ENCODE data around the gene AP2A2. TPM values are rescaled to one million over a fixed set of nuclear protein-coding genes. Genes with fewer than 3 reads are reported as not detected.

The AP2A2 gene
- total RNA-seq, 1 donor from 2014 or later = 58.7 TPM

DNA sequence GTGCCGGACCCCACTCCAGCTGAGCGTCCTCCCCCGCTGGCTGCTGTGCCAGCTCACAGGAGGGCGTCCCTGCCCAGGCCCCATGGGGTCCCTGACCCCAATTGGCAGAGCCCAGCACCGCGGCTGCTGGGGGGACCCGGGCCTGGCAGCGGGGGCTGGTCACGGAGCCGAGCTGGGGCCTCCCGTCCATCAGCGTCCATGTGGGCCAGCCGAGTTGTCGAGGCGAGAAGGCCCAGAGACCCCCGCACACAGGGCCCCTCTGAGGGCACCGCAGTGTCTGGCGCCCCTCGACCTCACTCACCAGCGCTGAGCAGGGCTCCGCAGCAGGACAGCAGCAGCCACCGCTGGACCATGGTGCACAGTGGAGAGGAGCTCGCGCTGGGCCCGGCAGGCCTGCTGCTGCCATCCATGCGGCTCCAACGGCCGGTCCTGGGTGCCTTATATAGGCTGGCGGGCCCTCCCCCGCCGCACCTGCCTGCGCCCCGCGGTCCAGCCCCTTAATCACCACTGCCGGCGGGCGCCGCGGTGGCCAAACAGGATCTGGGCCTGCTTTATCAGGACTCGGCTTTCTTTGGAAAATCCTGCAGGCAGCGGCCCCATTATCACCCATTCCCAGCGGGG lies 110.7 kb downstream of the AP2A2 start, which contains the start of gene MUC6:
MUC6 (minus strand) TSS at position 416 of the 621 bp plus-strand sequence; CDS start at position 353, 63 bp downstream.
- H3K9me3 ChIP-seq = no peaks in the 10 kb centered on the region
- TF ChIP-seq POLR2AphosphoS5 (IDR thresholded peaks at IDR 0.05; ENCODE audit: insufficient read depth in 1 of 2, low read depth in 1 of 2) (no peak), POLR2A (IDR thresholded peaks at IDR 0.05) (no peak)
- TF ChIP-seq, protein P1, sequence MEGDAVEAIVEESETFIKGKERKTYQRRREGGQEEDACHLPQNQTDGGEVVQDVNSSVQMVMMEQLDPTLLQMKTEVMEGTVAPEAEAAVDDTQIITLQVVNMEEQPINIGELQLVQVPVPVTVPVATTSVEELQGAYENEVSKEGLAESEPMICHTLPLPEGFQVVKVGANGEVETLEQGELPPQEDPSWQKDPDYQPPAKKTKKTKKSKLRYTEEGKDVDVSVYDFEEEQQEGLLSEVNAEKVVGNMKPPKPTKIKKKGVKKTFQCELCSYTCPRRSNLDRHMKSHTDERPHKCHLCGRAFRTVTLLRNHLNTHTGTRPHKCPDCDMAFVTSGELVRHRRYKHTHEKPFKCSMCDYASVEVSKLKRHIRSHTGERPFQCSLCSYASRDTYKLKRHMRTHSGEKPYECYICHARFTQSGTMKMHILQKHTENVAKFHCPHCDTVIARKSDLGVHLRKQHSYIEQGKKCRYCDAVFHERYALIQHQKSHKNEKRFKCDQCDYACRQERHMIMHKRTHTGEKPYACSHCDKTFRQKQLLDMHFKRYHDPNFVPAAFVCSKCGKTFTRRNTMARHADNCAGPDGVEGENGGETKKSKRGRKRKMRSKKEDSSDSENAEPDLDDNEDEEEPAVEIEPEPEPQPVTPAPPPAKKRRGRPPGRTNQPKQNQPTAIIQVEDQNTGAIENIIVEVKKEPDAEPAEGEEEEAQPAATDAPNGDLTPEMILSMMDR (IDR thresholded peaks at IDR 0.05) = no peak
- intact Hi-C loops (cut with DNase I) = no loop called here
- no peak for DNase-seq (ENCODE audit: extremely low spot score in 2 of 2)
- H3K4me1 ChIP-seq = no peaks in the 10 kb centered on the region
- H3K27me3 ChIP-seq = no peaks in the 10 kb centered on the region
- H3K36me3 ChIP-seq = no peaks in the 10 kb centered on the region
- no peak within 1 kb of the TSS for H3K27ac ChIP-seq
- H3K4me3 ChIP-seq = no peak within 1 kb of the TSS

DNA sequence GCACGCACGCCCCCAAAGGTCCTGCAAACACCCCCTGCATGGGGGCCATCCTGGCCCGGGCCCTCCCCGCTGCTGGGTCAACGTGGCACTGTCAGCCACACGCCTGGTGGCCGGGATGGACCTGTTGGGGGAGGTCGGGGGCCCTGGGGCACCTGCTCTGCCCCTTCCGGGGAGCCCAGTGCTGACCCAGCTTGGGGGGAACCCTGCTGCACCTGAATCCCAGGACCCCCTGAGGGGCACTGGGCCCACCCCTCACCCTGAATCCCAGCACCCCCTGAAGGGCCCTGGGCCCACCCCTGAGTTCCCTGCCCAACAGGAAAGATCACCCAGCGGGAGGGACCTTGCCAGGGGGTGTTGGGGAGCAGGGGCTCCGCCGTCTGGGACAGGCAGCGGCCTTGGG lies 111.3 kb downstream of the AP2A2 start:
- Histone ChIP-seq H3K27me3 (no peaks in the 10 kb centered on the region), H3K4me3 (no peak overlapping the region), H3K27ac (no peak overlapping the region), H3K4me1 (no peaks in the 10 kb centered on the region), H3K9me3 (no peaks in the 10 kb centered on the region), H3K36me3 (no peaks in the 10 kb centered on the region)
- intact Hi-C loops (cut with DNase I) = no loop called here
- no peak for DNase-seq (ENCODE audit: extremely low spot score in 2 of 2)
- TF ChIP-seq POLR2A (IDR thresholded peaks at IDR 0.05) (no peak), POLR2AphosphoS5 (IDR thresholded peaks at IDR 0.05; ENCODE audit: insufficient read depth in 1 of 2, low read depth in 1 of 2) (no peak)

DNA sequence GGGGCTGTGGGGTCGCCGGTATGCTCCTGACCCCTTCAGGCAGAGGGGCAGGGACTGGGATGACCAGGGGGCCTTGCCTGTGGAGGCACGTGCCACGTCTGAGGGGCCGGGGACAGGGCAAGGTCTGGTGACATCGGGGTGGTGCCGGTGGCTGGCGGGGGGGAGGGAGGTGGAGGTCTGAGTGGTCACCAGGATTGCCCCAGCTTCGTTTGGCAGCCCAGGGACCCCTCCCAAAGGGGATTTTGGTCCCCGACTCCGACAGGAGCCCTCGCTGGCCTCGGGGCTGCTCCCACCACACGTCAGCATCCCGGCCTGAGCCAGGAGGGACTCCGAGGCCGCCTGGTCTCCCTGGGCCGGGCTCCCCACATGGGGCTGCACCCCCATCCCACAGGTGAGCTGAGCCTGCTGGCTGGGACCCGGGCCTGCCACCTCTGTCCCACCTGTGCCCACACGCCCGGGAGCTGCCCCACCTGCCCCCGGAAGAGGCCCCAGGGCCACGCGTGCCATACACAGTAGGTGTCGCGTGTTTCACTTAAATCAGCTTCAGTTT lies 111.9 kb downstream of the AP2A2 start:
- intact Hi-C loops (cut with DNase I) = no loop called here
- no peaks in the 10 kb centered on the region for H3K36me3 ChIP-seq
- H3K9me3 ChIP-seq = no peaks in the 10 kb centered on the region
- H3K4me1 ChIP-seq = no peaks in the 10 kb centered on the region
- no peaks in the 10 kb centered on the region for H3K27me3 ChIP-seq
- H3K27ac ChIP-seq = no peak overlapping the region
- TF ChIP-seq, protein P1 (IDR thresholded peaks at IDR 0.05) = no peak
- no peak for TF ChIP-seq POLR2AphosphoS5 (IDR thresholded peaks at IDR 0.05; ENCODE audit: insufficient read depth in 1 of 2, low read depth in 1 of 2)
- no peak overlapping the region for H3K4me3 ChIP-seq
- DNase-seq (ENCODE audit: extremely low spot score in 2 of 2) = no peak

DNA sequence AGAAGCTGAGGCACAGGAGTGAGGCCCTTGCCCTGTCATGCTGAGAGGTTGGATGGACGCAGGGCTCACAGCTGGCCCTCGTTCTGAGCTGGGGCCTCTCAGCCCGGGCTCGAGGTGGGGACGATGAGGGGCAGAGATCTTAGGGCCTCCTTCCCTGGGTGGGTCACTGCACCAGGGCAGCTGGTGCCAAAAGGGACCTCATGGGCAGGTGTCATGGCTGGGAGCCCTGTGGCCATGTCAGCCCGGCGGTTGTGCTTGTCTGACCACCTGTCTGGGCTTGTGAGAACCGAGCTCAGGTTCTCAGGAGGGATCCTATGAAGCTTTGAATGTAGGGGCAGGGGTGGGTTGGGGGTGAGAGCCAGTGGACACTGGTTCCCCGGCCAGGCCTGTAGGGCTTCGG lies 112.7 kb downstream of the AP2A2 start:
- H3K4me3 ChIP-seq = no peak overlapping the region
- intact Hi-C loops (cut with DNase I) = no loop called here
- H3K4me1 ChIP-seq = no peaks in the 10 kb centered on the region
- no peaks in the 10 kb centered on the region for H3K27me3 ChIP-seq
- H3K9me3 ChIP-seq = no peaks in the 10 kb centered on the region
- no peak overlapping the region for H3K27ac ChIP-seq
- TF ChIP-seq POLR2A (IDR thresholded peaks at IDR 0.05) = no peak
- TF ChIP-seq POLR2AphosphoS5 (IDR thresholded peaks at IDR 0.05; ENCODE audit: insufficient read depth in 1 of 2, low read depth in 1 of 2) = no peak
- TF ChIP-seq, protein P1 (IDR thresholded peaks at IDR 0.05) = no peak
- H3K36me3 ChIP-seq = no peaks in the 10 kb centered on the region
- no peak for DNase-seq (ENCODE audit: extremely low spot score in 2 of 2)

DNA sequence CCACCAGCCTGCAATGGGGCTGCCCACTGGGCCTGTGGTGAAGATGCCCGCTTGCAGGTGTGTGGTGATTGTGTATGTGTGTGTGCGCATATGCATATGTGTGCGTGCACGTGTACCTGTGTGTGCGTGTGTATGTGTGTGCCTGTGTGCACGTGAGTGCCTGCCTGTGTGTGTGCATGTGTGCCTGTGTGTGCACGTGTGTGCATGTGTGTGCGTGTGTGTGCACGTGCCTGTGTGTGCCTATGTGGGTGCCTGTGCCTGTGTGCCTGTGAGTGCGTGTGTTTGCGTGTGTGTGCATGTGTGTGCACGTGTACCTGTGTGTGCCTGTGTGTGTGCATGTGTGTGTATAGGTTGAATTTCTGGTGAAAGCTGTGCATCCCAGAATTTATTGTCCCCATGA lies 113.3 kb downstream of the AP2A2 start:
- TF ChIP-seq, protein P1 (IDR thresholded peaks at IDR 0.05) = no peak
- no peak for TF ChIP-seq POLR2AphosphoS5 (IDR thresholded peaks at IDR 0.05; ENCODE audit: insufficient read depth in 1 of 2, low read depth in 1 of 2)
- TF ChIP-seq POLR2A (IDR thresholded peaks at IDR 0.05) = no peak
- no peaks in the 10 kb centered on the region for H3K27me3 ChIP-seq
- no peaks in the 10 kb centered on the region for H3K4me1 ChIP-seq
- no peak overlapping the region for H3K27ac ChIP-seq
- no peak for DNase-seq (ENCODE audit: extremely low spot score in 2 of 2)
- intact Hi-C loops (cut with DNase I) = no loop called here
- H3K9me3 ChIP-seq = no peaks in the 10 kb centered on the region
- no peaks in the 10 kb centered on the region for H3K36me3 ChIP-seq
- H3K4me3 ChIP-seq = no peak overlapping the region

Data from vagina (tissue), 2 donors.